HG02884 (cell line): ENCODE results near the gene HACD2.

Source experiments
- ATAC-seq: cut with Tn5 transposase; IDR thresholded peaks from one replicate; pipeline ENCODE4 v1.9.1; 2021; ENCODE audit warnings: mild to moderate bottlenecking, moderate library complexity; ENCODE audit not compliant: unreplicated experiment

HACD2 gene

DNA sequence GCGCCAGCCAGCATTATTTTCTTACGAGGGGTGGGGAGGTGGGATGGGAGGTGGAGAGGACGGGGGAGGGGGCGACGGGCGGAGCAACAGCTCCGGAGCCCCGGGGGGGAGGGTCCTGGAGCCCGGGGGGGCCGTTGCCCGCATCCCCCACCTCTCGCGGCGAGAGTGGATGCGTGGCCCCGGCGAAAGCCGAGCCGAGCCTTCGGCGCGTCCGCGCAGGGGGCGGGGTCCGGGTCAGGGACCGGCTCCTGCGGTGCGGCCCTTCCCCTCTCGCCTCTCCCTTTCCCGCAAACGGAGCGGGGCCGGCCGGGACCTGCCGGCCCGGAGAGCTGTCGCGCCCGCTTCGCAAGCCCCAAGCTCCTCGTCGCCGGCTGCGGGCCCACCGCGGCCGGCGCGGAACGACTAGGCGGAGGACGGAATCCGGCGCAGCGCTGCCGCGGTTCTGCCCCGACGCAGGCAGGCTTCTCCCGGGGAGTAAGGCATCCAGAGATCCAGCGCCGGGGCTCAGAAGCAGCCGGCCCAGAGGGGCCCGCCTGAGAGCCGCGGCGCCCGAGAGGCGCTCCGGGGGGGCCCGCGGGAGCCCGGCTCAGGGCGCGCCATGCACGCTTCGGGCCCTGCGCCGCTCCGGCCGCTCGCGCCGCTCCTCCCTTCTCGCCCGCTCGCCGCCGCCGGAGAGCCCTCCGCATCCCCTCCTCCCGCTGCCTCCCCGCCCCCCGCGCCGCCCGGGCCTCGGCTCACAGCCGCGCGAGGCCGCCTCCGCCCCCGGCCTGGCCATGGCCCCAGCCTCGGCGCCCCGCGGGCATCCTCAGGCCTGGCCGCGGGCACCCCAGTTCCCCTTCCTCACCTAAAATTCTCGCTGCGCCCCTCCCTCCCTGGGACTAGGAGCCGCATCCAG lies 135.5 kb downstream of the HACD2 start:
- no peak for ATAC-seq

DNA sequence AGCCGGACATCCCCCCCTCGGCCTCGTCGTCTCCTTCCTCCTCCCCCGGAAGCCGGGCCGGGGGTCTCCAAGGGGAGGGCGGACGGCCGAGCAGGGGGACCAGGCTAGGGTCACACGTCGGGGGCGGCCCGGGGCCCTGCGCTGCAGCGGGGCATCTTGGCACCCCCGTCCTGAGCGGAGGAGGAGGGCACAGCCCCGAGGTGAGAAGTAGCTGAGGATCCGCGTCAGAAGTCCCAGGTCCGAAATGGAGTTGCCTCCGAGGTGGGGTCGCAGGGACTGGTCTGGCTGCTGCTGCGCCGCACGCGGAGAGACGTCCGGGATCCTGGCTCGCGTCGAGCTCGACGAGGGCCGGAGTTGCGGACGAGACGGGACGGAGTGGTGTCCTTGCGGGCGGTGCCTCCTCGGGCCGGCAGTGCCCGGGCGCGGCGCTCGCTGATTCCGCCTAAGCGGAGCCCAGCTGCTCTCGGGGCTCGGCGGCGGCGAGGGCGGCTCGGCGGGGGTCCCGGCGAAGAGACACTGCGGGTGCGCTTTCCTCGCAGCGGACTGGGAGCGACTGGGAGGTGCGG lies 136.2 kb downstream of the HACD2 start, which contains the start of gene ADCY5:
Gene ADCY5, minus strand, starts transcription at position 555 of the 566 bp plus-strand sequence. Its CDS starts 545 bp downstream, at position 10.
- ATAC-seq = no peak

DNA sequence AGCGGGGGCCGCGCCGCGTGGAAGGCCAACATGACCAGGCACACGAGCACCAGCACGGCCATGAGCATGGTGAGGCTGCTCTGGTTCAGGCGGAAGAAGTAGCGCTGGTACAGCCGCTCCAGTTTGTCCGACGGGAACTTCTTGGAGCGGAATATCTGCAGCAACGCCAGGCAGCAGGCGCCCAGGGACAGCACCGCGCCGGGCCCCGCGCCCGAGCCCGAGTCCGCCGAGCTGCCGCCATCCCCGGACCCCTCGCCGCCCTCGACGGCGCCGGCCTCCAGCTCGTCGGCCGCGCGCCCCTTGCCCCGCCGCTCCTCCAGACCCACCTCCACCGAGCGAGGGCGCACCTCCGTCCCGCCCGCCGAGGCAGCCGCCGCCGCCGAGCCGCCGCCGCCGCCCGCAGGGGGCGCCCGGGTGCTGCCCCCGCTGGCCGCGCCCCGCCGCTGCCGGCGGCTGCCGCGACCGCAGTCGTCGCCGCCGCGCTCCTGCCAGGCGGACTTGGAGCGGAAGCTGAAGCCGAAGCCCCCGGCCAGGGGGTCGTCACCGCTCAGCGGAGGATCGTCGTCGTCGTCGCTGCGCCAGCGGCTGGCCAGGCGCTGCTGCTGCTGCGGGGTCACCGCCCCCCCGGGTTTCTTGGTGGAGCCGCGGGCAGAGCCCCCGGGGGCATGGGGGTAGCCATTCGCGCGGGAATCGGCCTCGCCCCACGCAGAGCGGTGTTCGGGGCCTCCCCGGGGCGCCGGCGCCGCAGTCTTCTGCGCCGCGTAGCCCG lies 136.9 kb downstream of the HACD2 start:
- ATAC-seq = no peak

GRCh38 chr3:123447416-123447748 lies 137.5 kb downstream of the HACD2 start:
- ATAC-seq = no peak

DNA sequence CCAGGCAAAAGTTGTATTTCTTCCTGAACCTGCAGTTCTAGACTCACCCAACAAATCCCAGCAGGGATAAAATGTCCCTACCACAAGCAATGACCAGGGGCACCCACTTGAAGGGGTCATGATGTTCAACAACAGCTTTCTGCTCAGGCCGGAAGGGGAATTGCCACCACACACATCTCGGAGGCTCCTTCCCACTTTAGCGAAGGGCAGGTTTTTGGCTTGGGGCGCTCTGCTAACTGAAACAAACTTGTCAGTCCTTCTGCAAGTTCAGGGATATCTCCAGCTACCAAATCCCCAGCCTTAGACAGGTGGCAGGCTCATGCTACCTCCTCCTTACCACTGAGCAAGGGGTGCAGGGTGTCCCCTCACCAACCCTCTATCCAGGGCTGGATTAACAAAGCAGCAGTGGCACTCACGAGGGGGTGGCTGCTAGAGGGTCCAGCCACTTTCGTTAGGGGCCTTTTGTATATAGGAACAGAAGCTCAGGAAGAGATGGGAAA lies 138.2 kb downstream of the HACD2 start:
- ATAC-seq = no peak

DNA sequence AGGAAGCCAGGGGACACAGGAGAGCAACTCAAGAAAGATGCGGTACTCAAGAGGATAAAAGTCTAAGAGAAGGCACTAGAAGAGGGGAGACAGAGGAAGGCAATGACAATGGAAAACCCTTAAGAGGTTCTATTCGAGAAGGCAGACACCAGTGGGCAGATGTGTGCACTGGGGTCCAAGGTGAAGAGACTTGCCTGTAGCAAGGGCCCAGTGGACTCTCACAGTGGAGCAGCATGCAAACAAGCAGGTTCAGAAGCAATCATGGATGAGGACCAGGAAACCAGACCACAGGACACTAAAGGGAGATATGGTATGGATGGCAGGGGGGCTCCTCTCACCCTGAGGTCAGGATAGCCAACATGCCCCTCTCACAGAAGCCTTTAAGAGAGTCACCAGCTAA lies 138.6 kb downstream of the HACD2 start:
- ATAC-seq = no peak

DNA sequence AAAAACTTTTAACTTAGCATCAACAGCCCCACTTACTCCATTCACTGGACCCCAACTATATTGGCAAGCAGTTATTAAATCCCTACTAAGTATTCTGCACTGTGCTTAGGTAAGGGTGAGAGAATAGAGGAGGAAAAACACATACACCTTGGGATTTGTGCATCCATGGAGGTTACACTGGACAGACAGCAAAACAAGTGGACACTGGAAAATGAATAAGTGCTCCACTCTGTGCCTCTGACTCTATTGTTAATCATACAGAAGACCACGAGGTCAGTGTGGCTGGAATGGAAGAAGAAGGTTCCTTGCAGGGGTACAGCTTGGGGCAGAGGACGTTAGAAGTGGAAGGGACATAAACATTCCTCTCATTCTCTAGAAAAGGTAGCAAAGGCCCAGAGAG lies 139.2 kb downstream of the HACD2 start:
- ATAC-seq = no peak

GRCh38 chr3:123444744-123445143 lies 140.1 kb downstream of the HACD2 start:
- no peak for ATAC-seq

GRCh38 chr3:123444023-123444422 lies 140.8 kb downstream of the HACD2 start:
- ATAC-seq = no peak

- ATAC-seq = no peak
These were observed 141.9 kb downstream of the HACD2 start for GRCh38 chr3:123442908-123443307.

GRCh38 chr3:123442125-123442524 lies 142.7 kb downstream of the HACD2 start:
- no peak for ATAC-seq
